B cell (primary cell): ENCODE data around the gene SFMBT2. TPM values are rescaled to one million over a fixed set of nuclear protein-coding genes. Genes with fewer than 3 reads are reported as not detected.

Experiments
- ATAC-seq: fragments of 200-7000 bp; cut with Tn5 transposase; one replicate; pipeline ENCODE4 v1.10.0; 2021; ENCODE audit warnings: low read depth, mild to moderate bottlenecking, moderate number of reproducible peaks, moderate library complexity
- CTCF ChIA-PET: fragments of 350-600 bp; sonication (Branson Sonifier 250); formaldehyde crosslinking; loops from one replicate; lab custom pipeline; 2021; ENCODE audit warnings: antibody characterized with exemption, inconsistent platforms; lab: Charles Lee
- POLR2A ChIA-PET: fragments of 350-600 bp; sonication (Branson Sonifier 250); formaldehyde crosslinking; loops from one replicate; lab custom pipeline; 2021; ENCODE audit warnings: antibody characterized with exemption; lab: Charles Lee
- DNase-seq: peaks from one replicate; pipeline ENCODE4 v3.0.0; 2013
- H2AFZ ChIP-seq: 2 replicates; pipeline ENCODE4 v1.6.1; 2012; ENCODE audit warnings: mild to moderate bottlenecking, low read depth, low read length; ENCODE audit not compliant: insufficient read depth, poor library complexity, severe bottlenecking
- H3K27ac ChIP-seq, 2 donors: 1 replicate in 1 of 2; 2 replicates in 1 of 2; pipeline ENCODE4 v1.5.1; 2012 to 2013; ENCODE audit warnings: low read length in 2 of 2, mild to moderate bottlenecking in 2 of 2, moderate library complexity in 1 of 2
- H3K27me3 ChIP-seq, 4 experiments: fragments of 200-600 bp in 1 of 4; sonication (generic) in 1 of 4; replicated peaks in 1 of 4; 1 replicate in 2 of 4; 2 replicates in 2 of 4; pipeline versions ENCODE4 v1.6.1 to v1.7.0; 2013 to 2016; ENCODE audit warnings: low read length in 3 of 4, mild to moderate bottlenecking in 2 of 4, mixed read lengths in 1 of 4, moderate library complexity in 1 of 4; ENCODE audit not compliant: insufficient read depth in 4 of 4, control insufficient read depth in 3 of 4; ENCODE audit errors: control extremely low read depth in 1 of 4
- H3K36me3 ChIP-seq, 2 experiments: replicated peaks in 1 of 2; 1 replicate in 1 of 2; 2 replicates in 1 of 2; pipeline versions ENCODE4 v1.6.1 to v1.7.1; 2013; ENCODE audit warnings: low read length in 1 of 2; ENCODE audit not compliant: insufficient read depth in 2 of 2, control insufficient read depth in 1 of 2; ENCODE audit errors: control extremely low read depth in 1 of 2, extremely low read depth in 1 of 2
- H3K4me1 ChIP-seq, 2 donors: fragments of 200-600 bp in 1 of 2; sonication (generic) in 1 of 2; 1 replicate in 1 of 2; 2 replicates in 1 of 2; pipeline versions ENCODE4 v1.5.1 to v1.6.1; 2013 to 2017; ENCODE audit warnings: low read length in 2 of 2; ENCODE audit not compliant: control insufficient read depth in 2 of 2, insufficient read depth in 2 of 2
- H3K4me2 ChIP-seq: replicated peaks from 2 replicates; pipeline ENCODE3; 2012; ENCODE audit warnings: mild to moderate bottlenecking, low read depth, low read length; ENCODE audit not compliant: poor library complexity, severe bottlenecking
- H3K4me3 ChIP-seq, 5 experiments: fragments of 200-600 bp in 1 of 5; sonication (generic) in 1 of 5; 1 replicate in 3 of 5; 2 replicates in 2 of 5; pipeline versions ENCODE4 v1.5.1 to v1.7.0; 2011 to 2016; ENCODE audit warnings: low read length in 4 of 5, mild to moderate bottlenecking in 4 of 5, low read depth in 2 of 5, control low read depth in 1 of 5, moderate library complexity in 1 of 5; ENCODE audit not compliant: insufficient read depth in 1 of 5; ENCODE audit errors: control extremely low read depth in 1 of 5, extremely low read depth in 1 of 5
- H3K79me2 ChIP-seq: fragments of 200-600 bp; sonication (generic); one replicate; pipeline ENCODE4 v1.6.0; 2016; ENCODE audit warnings: low read length; ENCODE audit not compliant: control insufficient read depth, insufficient read depth
- H3K9ac ChIP-seq: fragments of 200-600 bp; sonication (generic); 2 replicates; pipeline ENCODE4 v1.6.1; 2017; ENCODE audit warnings: mild to moderate bottlenecking, low read length, moderate library complexity
- H3K9me3 ChIP-seq, 3 donors: one replicate each; pipeline versions ENCODE4 v1.6.1 to v1.7.1; 2013; ENCODE audit warnings: low read length in 2 of 3; ENCODE audit not compliant: control insufficient read depth in 2 of 3, insufficient read depth in 1 of 3; ENCODE audit errors: control extremely low read depth in 1 of 3
- H4K20me1 ChIP-seq: 2 replicates; pipeline ENCODE4 v1.6.0; 2012; ENCODE audit warnings: mild to moderate bottlenecking, low read length; ENCODE audit not compliant: insufficient read depth, control insufficient read depth, poor library complexity, severe bottlenecking
- H3K27ac Mint-ChIP-seq: one replicate; pipeline ENCODE4 v1.8.0; 2021; ENCODE audit warnings: mixed read lengths
- H3K27me3 Mint-ChIP-seq: one replicate; pipeline ENCODE4 v1.8.0; 2021; ENCODE audit warnings: mixed read lengths
- H3K4me1 Mint-ChIP-seq: one replicate; pipeline ENCODE4 v1.8.0; 2021; ENCODE audit warnings: mixed read lengths
- H3K4me3 Mint-ChIP-seq: one replicate; pipeline ENCODE4 v1.8.0; 2021; ENCODE audit warnings: mixed read lengths
- H3K9me3 Mint-ChIP-seq: one replicate; pipeline ENCODE4 v1.8.0; 2022; ENCODE audit warnings: mixed read lengths; ENCODE audit not compliant: insufficient read depth
- EZH2 ChIP-seq: IDR thresholded peaks from 2 replicates; pipeline ENCODE4 v1.6.1; 2012; ENCODE audit warnings: borderline replicate concordance, low read depth, mild to moderate bottlenecking, moderate library complexity, low read length; ENCODE audit not compliant: insufficient read depth, poor library complexity, severe bottlenecking
- WGBS: methylation state at CpG from one replicate; pipeline ENCODE4 v1.1.5; 2013; ENCODE audit warnings: missing lambda C conversion rate; ENCODE audit not compliant: insufficient coverage; 5-methylcytosine and 5-hydroxymethylcytosine counted together
- intact Hi-C: fragments of 100-400 bp; cut with micrococcal nuclease; formaldehyde crosslinking; loops from one replicate; pipeline ENCODE4 v1.10.0; 2022
- polyA plus RNA-seq: library from polyadenylated mRNA; depleted of rRNA; stranded (reverse); fragments of >200 nt; gene quantifications from 2 replicates; pipeline ENCODE4 v1.2.3, GENCODE V29; 2012
- total RNA-seq, 2 donors: library from RNA; stranded (reverse); fragments of 120-200 nt in 1 of 2; gene quantifications; 1 replicate in 1 of 2; 2 replicates in 1 of 2; pipeline versions ENCODE4 v1.2.3 to v1.2.4, GENCODE V29; 2013 to 2022
- TF ChIP-seq, protein P1 (sequence below): fragments of 200-600 bp; IDR thresholded peaks from one replicate; pipeline ENCODE4 v1.8.0; 2022; ENCODE audit warnings: antibody characterized with exemption, mild to moderate bottlenecking

The SFMBT2 gene
- total and polyA plus RNA-seq, 2 donors (not counting 1 experiment from before 2014, with no cell fraction given), result 2.3 to 24.0 TPM

DNA sequence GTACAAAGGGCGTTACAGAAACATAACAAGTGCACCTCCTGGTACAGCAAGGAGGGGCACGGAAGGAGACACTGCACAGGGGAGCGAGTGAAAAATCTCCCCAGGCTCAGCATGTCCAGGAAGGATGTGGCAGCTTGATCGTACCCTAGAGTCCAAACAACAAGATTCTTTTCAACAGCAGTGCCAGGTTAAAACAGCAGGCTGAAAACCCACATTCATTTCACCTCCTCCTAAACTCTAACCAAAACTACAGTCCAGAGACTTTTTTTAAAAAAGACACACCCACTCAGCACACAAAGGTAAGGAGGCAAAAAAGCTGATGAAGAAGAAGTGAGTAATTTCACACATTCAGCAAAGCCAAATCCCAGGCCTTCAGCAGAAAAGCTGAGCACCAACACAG lies 138.8 kb downstream of the SFMBT2 start:
- H3K27ac Mint-ChIP-seq, result no peak overlapping the region
- no peak overlapping the region for H3K4me3 Mint-ChIP-seq
- H3K79me2 ChIP-seq, result no peaks in the 10 kb centered on the region
- CTCF ChIA-PET, result no interaction called here
- no peak overlapping the region for H3K4me2 ChIP-seq
- no peaks in the 10 kb centered on the region for H3K27me3 Mint-ChIP-seq
- H3K9me3 Mint-ChIP-seq, result no peaks in the 10 kb centered on the region
- peaks cover 0 to 4% of the 10 kb centered on the region in 2 experiments for H3K36me3 ChIP-seq
- ATAC-seq (no peak), DNase-seq (no peak)
- 92% methylated on average over 3 of the region's 4 CpGs for WGBS
- H3K4me1 ChIP-seq, result no peaks in the 10 kb centered on the region
- H3K27ac ChIP-seq, result no peak overlapping the region
- TF ChIP-seq, protein P1, sequence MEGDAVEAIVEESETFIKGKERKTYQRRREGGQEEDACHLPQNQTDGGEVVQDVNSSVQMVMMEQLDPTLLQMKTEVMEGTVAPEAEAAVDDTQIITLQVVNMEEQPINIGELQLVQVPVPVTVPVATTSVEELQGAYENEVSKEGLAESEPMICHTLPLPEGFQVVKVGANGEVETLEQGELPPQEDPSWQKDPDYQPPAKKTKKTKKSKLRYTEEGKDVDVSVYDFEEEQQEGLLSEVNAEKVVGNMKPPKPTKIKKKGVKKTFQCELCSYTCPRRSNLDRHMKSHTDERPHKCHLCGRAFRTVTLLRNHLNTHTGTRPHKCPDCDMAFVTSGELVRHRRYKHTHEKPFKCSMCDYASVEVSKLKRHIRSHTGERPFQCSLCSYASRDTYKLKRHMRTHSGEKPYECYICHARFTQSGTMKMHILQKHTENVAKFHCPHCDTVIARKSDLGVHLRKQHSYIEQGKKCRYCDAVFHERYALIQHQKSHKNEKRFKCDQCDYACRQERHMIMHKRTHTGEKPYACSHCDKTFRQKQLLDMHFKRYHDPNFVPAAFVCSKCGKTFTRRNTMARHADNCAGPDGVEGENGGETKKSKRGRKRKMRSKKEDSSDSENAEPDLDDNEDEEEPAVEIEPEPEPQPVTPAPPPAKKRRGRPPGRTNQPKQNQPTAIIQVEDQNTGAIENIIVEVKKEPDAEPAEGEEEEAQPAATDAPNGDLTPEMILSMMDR, result no peak
- no peak for TF ChIP-seq EZH2
- H3K27me3 ChIP-seq, result no peaks in the 10 kb centered on the region
- H3K4me3 ChIP-seq, result no peak overlapping the region
- H4K20me1 ChIP-seq, result no peaks in the 10 kb centered on the region
- no peak overlapping the region for H2AFZ ChIP-seq
- H3K9ac ChIP-seq, result no peak overlapping the region
- H3K9me3 ChIP-seq, result peaks cover 0 to 3% (median 0%) of the 10 kb centered on the region in 3 donors
- POLR2A ChIA-PET, result no interaction called here
- H3K4me1 Mint-ChIP-seq, result no peaks in the 10 kb centered on the region
- intact Hi-C loops, result no loop called here

DNA sequence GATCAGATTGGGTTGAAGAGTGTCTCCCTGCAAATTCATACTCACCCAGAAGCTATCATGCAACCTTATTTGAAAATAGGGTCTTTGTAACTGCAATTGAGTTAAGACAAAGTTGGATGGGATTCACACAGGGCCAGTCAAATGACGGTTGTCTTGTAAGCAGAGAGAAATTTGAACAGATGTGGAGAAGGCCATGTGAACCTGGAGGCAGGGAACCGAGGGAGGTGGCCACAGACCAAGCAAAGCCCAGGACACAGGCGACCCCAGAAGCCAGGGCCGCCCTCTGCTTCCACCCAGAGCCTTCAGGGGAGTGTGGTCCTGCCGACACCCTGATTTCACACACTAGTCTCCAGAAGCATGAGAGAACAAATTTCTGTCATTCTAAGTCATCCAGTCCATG lies 140.8 kb downstream of the SFMBT2 start:
- Histone ChIP-seq H3K9ac (no peak overlapping the region), H3K27ac (no peak overlapping the region), H3K4me2 (no peak overlapping the region), H3K4me3 (no peak overlapping the region), H2AFZ (no peak overlapping the region), H3K36me3 (peaks cover 0 to 4% of the 10 kb centered on the region in 2 experiments), H3K9me3 (peaks cover 0 to 3% (median 0%) of the 10 kb centered on the region in 3 donors), H3K27me3 (no peaks in the 10 kb centered on the region), H4K20me1 (no peaks in the 10 kb centered on the region), H3K79me2 (no peaks in the 10 kb centered on the region), H3K4me1 (no peaks in the 10 kb centered on the region)
- Mint-ChIP-seq H3K4me1 (peaks cover 4% of the 10 kb centered on the region), H3K27me3 (no peaks in the 10 kb centered on the region), H3K9me3 (no peaks in the 10 kb centered on the region), H3K4me3 (no peak overlapping the region), H3K27ac (no peak overlapping the region)
- WGBS, result 91% methylated on average over 5 of the region's 5 CpGs
- intact Hi-C loops, result no loop called here
- DNase-seq, result no peak
- no peak for ATAC-seq
- ChIA-PET CTCF (no interaction called here), POLR2A (no interaction called here)
- TF ChIP-seq EZH2, result no peak
- TF ChIP-seq, protein P1, result no peak
